Mesothelial cell of epicardium (in vitro differentiated cells): ENCODE data around the gene TNFAIP8L1. TPM values are rescaled to one million over a fixed set of nuclear protein-coding genes. Genes with fewer than 3 reads are reported as not detected.

Source experiments
- DNase-seq, 2 experiments: peaks; one replicate each; pipeline ENCODE4 v3.0.0; 2021; ENCODE audit warnings: low spot score in 2 of 2; ENCODE audit not compliant: unreplicated experiment in 2 of 2
- H3K27ac Mint-ChIP-seq: 2 replicates; pipeline ENCODE4 v1.8.0; 2021; ENCODE audit warnings: mixed read lengths
- H3K27me3 Mint-ChIP-seq: 2 replicates; pipeline ENCODE4 v1.8.0; 2021; ENCODE audit warnings: low read depth, mixed read lengths
- H3K36me3 Mint-ChIP-seq: 2 replicates; pipeline ENCODE4 v1.8.0; 2021; ENCODE audit warnings: mixed read lengths
- H3K4me1 Mint-ChIP-seq: 2 replicates; pipeline ENCODE4 v1.8.0; 2021; ENCODE audit warnings: mixed read lengths
- H3K4me3 Mint-ChIP-seq: 2 replicates; pipeline ENCODE4 v1.8.0; 2021; ENCODE audit warnings: mild to moderate bottlenecking, moderate library complexity, mixed read lengths
- H3K9me3 Mint-ChIP-seq: 2 replicates; pipeline ENCODE4 v1.8.0; 2021; ENCODE audit warnings: mixed read lengths
- total RNA-seq: library from RNA; stranded (reverse); gene quantifications from 3 replicates; pipeline ENCODE4 v1.2.1, GENCODE V29; 2021
- TF ChIP-seq, protein P1 (sequence below): fragments of 200-600 bp; sonication (generic); IDR thresholded peaks from one replicate; pipeline ENCODE4 v1.5.0; 2021; ENCODE audit warnings: antibody characterized with exemption; ENCODE audit not compliant: unreplicated experiment

TNFAIP8L1 gene
- total RNA-seq, 1 donor from 2014 or later, result 8.2 TPM

GRCh38 chr19:4624301-4624700 lies 15.0 kb upstream of the TNFAIP8L1 start:
- TF ChIP-seq, protein P1, sequence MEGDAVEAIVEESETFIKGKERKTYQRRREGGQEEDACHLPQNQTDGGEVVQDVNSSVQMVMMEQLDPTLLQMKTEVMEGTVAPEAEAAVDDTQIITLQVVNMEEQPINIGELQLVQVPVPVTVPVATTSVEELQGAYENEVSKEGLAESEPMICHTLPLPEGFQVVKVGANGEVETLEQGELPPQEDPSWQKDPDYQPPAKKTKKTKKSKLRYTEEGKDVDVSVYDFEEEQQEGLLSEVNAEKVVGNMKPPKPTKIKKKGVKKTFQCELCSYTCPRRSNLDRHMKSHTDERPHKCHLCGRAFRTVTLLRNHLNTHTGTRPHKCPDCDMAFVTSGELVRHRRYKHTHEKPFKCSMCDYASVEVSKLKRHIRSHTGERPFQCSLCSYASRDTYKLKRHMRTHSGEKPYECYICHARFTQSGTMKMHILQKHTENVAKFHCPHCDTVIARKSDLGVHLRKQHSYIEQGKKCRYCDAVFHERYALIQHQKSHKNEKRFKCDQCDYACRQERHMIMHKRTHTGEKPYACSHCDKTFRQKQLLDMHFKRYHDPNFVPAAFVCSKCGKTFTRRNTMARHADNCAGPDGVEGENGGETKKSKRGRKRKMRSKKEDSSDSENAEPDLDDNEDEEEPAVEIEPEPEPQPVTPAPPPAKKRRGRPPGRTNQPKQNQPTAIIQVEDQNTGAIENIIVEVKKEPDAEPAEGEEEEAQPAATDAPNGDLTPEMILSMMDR, result no peak
- DNase-seq, result no peak
- Mint-ChIP-seq H3K4me3 (no peak overlapping the region), H3K27ac (peak overlapping the region; percentile 31), H3K4me1 (peaks cover 6% of the 10 kb centered on the region), H3K9me3 (no peaks in the 10 kb centered on the region), H3K27me3 (peaks cover 2% of the 10 kb centered on the region), H3K36me3 (no peaks in the 10 kb centered on the region)

GRCh38 chr19:4624733-4625362 lies 14.5 kb upstream of the TNFAIP8L1 start:
- H3K36me3 Mint-ChIP-seq, result no peaks in the 10 kb centered on the region
- no peaks in the 10 kb centered on the region for H3K9me3 Mint-ChIP-seq
- H3K4me1 Mint-ChIP-seq, result peaks cover 6% of the 10 kb centered on the region
- TF ChIP-seq, protein P1, result no peak
- no peak overlapping the region for H3K27ac Mint-ChIP-seq
- no peak overlapping the region for H3K4me3 Mint-ChIP-seq
- no peak for DNase-seq
- no peaks in the 10 kb centered on the region for H3K27me3 Mint-ChIP-seq

DNA sequence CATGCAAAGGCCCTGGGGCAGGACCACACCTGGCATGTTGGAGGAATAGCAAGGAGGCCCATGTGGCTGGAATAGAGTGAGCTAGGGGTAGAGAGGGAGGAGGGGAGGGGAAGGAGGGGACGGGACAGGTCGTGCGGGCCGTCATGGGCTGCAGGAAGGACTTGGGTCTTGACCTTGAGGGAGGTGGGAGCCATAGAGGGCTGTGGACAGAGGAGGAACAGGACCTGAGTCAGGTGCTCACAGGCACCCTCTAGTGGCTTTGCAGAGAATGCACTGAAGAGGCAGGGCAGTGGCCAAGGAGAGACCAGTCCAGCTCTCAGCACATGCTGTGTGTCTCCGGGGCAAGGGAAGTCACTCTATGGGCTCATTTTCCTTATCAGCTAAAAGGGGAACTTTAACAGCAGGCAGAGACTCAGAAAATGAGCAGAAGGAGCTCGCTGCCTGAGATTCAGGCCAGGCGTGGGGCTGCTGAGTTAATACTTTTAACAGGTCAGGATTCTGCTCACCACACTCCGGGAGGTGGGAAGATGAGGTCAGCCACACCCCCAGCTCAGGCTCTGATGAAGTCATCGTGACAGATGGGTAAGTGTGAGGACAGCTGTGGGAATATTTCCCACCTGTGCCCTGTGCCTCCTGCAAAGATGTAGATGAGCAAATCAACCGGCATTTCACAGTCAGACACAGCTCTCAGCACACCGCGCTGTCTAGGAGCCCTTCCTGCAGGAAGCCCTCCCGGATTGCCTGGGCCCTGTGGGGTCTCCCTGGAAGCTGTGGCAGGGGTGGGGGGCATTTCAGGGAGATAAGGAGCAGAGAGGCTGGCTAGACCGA lies 6.0 kb upstream of the TNFAIP8L1 start:
- TF ChIP-seq, protein P1, result peak; percentile 50
- H3K4me3 Mint-ChIP-seq, result no peak overlapping the region

GRCh38 chr19:4635754-4636116 lies 3.6 kb upstream of the TNFAIP8L1 start:
- Mint-ChIP-seq H3K4me1 (peaks cover 8% of the 10 kb centered on the region), H3K27ac (no peak overlapping the region), H3K4me3 (peak overlapping the region; percentile 59), H3K27me3 (peaks cover 3% of the 10 kb centered on the region), H3K36me3 (no peaks in the 10 kb centered on the region), H3K9me3 (no peaks in the 10 kb centered on the region)
- DNase-seq, result no peak
- TF ChIP-seq, protein P1, result no peak

More for the DNA sequence above, 6.0 kb upstream of the TNFAIP8L1 start:
- Mint-ChIP-seq H3K27me3 (peaks cover 3% of the 10 kb centered on the region), H3K36me3 (no peaks in the 10 kb centered on the region), H3K27ac (no peak overlapping the region), H3K9me3 (no peaks in the 10 kb centered on the region), H3K4me1 (no peaks in the 10 kb centered on the region)
- DNase-seq, result no peak

- peak; percentile 75 to 93 for DNase-seq
- Mint-ChIP-seq H3K36me3 (no peaks in the 10 kb centered on the region), H3K4me1 (peaks cover 8% of the 10 kb centered on the region), H3K9me3 (no peaks in the 10 kb centered on the region), H3K27ac (no peak overlapping the region), H3K27me3 (peaks cover 3% of the 10 kb centered on the region), H3K4me3 (peak overlapping the region; percentile 64)
- TF ChIP-seq, protein P1, result peak; percentile 97
Measured at GRCh38 chr19:4636151-4636717, 3.1 kb upstream of the TNFAIP8L1 start.
